Naive thymus-derived CD8-positive, alpha-beta T cell (primary cell): ENCODE results near the gene NDUFA5. TPM values are rescaled to one million over a fixed set of nuclear protein-coding genes. Genes with fewer than 3 reads are reported as not detected.
"Not testable (repeated sequence)": the region's sequence is repeated elsewhere in the genome, so short reads cannot be mapped to it uniquely, and the experiment has no call there.

Experiments used
- ATAC-seq, 2 donors: fragments of 150-1000 bp; cut with Tn5 transposase in 1 of 2; sonication (Bioruptor Pico), chemical (Tn5 transposase) in 1 of 2; 1 replicate in 1 of 2; 2 replicates in 1 of 2; pipeline ENCODE4 v1.10.0; 2021; ENCODE audit warnings: mild to moderate bottlenecking in 2 of 2, moderate library complexity in 2 of 2
- POLR2A ChIA-PET: fragments of 350-600 bp; sonication (Branson Sonifier 250); formaldehyde crosslinking; loops from one replicate; lab custom pipeline; 2021; ENCODE audit warnings: antibody characterized with exemption; lab: Charles Lee
- DNase-seq, 10 donors: peaks; one replicate each; pipeline versions ENCODE4 v3.0.0 to v3.0.0-alpha.2; 2020 to 2022
- H3K27ac Mint-ChIP-seq, 10 donors: one replicate each; pipeline ENCODE4 v1.8.0; 2020 to 2022; ENCODE audit warnings: mild to moderate bottlenecking in 10 of 10, mixed read lengths in 10 of 10, moderate library complexity in 4 of 10, inconsistent platforms in 1 of 10
- H3K27me3 Mint-ChIP-seq, 5 donors: one replicate each; pipeline ENCODE4 v1.8.0; 2021 to 2022; ENCODE audit warnings: mixed read lengths in 5 of 5
- H3K36me3 Mint-ChIP-seq, 3 donors: one replicate each; pipeline ENCODE4 v1.8.0; 2020 to 2022; ENCODE audit warnings: mixed read lengths in 3 of 3, mild to moderate bottlenecking in 2 of 3, inconsistent platforms in 1 of 3
- H3K4me1 Mint-ChIP-seq, 4 donors: one replicate each; pipeline ENCODE4 v1.8.0; 2021 to 2022; ENCODE audit warnings: mixed read lengths in 4 of 4
- H3K4me3 Mint-ChIP-seq, 10 donors: one replicate each; pipeline ENCODE4 v1.8.0; 2020 to 2022; ENCODE audit warnings: mild to moderate bottlenecking in 10 of 10, mixed read lengths in 10 of 10, moderate library complexity in 6 of 10, inconsistent platforms in 1 of 10
- H3K9me3 Mint-ChIP-seq, 9 donors: one replicate each; pipeline ENCODE4 v1.8.0; 2020 to 2022; ENCODE audit warnings: mixed read lengths in 9 of 9, mild to moderate bottlenecking in 3 of 9, inconsistent platforms in 1 of 9, moderate library complexity in 1 of 9
- polyA plus RNA-seq, 3 donors: library from polyadenylated mRNA; unstranded; fragments of 300-500 nt; fragmentation: Illumina TruSeq; gene quantifications; one replicate each; pipeline ENCODE4 v1.2.3, GENCODE V29; 2021
- total RNA-seq, 8 experiments: library from RNA in 2 of 8; stranded (reverse) in 2 of 8; gene quantifications; one replicate each; pipeline ENCODE4 v1.2.3 and lab custom pipeline; 2021 to 2026

NDUFA5 gene
- total and polyA plus RNA-seq, 5 experiments from 2014 or later, result 65.0 to 92.8 (median 72.6) TPM

- H3K36me3 Mint-ChIP-seq, H3K27ac Mint-ChIP-seq, H3K9me3 Mint-ChIP-seq: not testable (repeated sequence)
- H3K4me3 Mint-ChIP-seq, result peak overlapping the region; percentile 16 to 94 (median 42)
- H3K4me1 Mint-ChIP-seq, result peaks cover 10 to 34% (median 24%) of the 10 kb centered on the region in 4 donors
- ATAC-seq (peak; percentile 9 to 18), DNase-seq (peak in 8 of 10 donors; percentile 6 to 70 (median 44))
- peaks cover 7 to 21% (median 9%) of the 10 kb centered on the region in 5 donors for H3K27me3 Mint-ChIP-seq
- POLR2A ChIA-PET, result interaction anchor here (0.9 to 3.0 kb wide), 2 partner anchors 24 to 216 kb away, joined by 5 to 37 read pairs; partner anchors contain the start of genes NDUFA5 and WASL
Observed at GRCh38 chr7:123532788-123533552, 24.6 kb downstream of the NDUFA5 start.

DNA sequence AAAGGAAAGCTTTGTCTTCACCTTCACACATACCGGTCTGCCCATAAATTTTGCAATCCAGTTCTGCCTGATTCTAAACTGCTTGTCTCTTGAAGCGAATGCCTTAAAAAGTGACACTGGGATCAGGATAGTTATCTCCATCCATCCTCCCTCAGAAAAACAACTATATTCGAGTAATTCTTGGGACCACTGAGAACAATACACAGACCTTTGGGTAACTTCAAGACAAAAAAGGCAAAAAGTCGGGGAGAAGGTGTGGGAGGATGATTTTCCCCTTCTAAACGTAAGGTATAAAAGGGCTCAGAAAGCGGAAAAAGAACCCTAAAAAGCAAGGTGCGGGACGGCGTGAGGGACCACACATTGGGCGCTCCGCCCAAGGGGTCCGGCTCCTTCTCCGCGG lies 25.3 kb downstream of the NDUFA5 start:
- H3K27ac Mint-ChIP-seq, H3K9me3 Mint-ChIP-seq, ATAC-seq, DNase-seq, H3K36me3 Mint-ChIP-seq, POLR2A ChIA-PET: not testable (repeated sequence)
- peaks cover 7 to 21% (median 9%) of the 10 kb centered on the region in 5 donors for H3K27me3 Mint-ChIP-seq
- peaks cover 10 to 34% (median 24%) of the 10 kb centered on the region in 4 donors for H3K4me1 Mint-ChIP-seq
- H3K4me3 Mint-ChIP-seq, result peak overlapping the region in 9 of 10 donors; percentile 26 to 72 (median 56)

DNA sequence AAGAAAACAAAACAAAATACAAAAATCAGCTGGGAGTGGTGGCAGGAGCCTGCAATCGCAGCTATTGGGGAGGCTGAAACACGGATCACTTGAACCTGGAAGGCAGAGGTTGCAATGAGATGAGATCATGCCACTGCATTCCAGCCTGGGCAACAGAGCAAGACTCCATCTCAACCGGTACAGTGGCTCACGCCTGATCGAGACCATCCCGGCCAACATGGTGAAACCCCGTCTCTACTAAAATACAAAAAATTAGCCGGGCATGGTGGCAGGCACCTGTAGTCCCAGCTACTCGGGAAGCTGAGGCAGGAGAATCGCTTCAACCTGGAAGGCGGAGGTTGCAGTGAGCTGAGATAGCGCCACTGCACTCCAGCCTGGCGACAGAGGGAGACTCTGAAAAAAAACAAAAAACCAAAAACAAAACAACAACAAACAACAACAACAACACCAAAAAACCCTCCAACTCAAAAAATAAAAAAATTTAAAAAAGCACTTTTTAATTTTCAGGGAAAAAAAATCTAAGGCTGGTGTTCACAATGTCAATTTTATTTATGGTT lies 27.5 kb downstream of the NDUFA5 start:
- H3K27ac Mint-ChIP-seq, POLR2A ChIA-PET, ATAC-seq, H3K4me3 Mint-ChIP-seq, H3K36me3 Mint-ChIP-seq, DNase-seq, H3K9me3 Mint-ChIP-seq: not testable (repeated sequence)
- Mint-ChIP-seq H3K4me1 (peaks cover 10 to 28% (median 19%) of the 10 kb centered on the region in 4 donors), H3K27me3 (peaks cover 8 to 21% (median 11%) of the 10 kb centered on the region in 5 donors)

DNA sequence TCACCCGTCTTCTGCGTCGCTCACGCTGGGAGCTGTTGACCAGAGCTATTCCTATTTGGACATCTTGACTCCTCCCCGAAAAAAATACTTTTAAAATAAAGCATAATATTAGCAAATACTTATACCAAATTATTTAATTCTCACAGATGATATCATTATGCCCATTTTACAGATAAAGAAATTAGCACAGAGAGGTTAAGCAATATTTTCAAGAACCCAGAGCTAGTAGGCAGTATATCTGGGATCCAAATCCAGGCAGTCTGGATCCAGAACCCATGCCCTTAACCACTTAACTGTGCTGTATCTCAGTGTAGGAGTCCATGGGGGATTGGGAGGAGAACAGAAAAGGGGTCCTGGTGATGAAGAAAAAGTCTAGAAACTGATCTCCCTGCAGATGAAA lies 29.4 kb downstream of the NDUFA5 start:
- POLR2A ChIA-PET, result no interaction called here
- ATAC-seq (no peak), DNase-seq (no peak)
- peaks cover 0 to 5% (median 0%) of the 10 kb centered on the region in 9 donors for H3K9me3 Mint-ChIP-seq
- no peak overlapping the region for H3K27ac Mint-ChIP-seq
- H3K27me3 Mint-ChIP-seq, result peaks cover 8 to 18% (median 13%) of the 10 kb centered on the region in 5 donors
- no peak overlapping the region for H3K4me3 Mint-ChIP-seq
- H3K36me3 Mint-ChIP-seq, result peaks cover 0 to 3% (median 0%) of the 10 kb centered on the region in 3 donors
- H3K4me1 Mint-ChIP-seq, result peaks cover 3 to 9% (median 6%) of the 10 kb centered on the region in 4 donors

DNA sequence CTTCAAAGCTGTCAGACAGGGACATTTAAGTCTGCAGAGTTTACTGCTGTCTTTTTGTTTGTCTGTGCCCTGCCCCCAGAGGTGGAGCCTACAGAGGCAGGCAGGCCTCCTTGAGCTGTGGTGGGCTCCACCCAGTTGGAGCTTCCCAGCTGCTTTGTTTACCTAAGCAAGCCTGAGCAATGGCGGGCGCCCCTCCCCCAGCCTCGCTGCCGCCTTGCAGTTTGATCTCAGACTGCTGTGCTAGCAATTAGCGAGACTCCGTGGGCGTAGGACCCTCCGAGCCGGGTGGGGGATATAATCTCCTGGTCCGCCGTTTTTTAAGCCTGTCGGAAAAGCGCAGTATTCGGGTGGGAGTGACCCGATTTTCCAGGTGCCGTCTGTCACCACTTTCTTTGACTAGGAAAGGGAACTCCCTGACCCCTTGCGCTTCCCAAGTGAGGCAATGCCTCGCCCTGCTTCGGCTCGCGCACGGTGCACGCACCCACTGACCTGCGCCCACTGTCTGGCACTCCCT lies 29.8 kb downstream of the NDUFA5 start:
- H3K4me1 Mint-ChIP-seq, ATAC-seq, H3K4me3 Mint-ChIP-seq, POLR2A ChIA-PET, H3K36me3 Mint-ChIP-seq, H3K27ac Mint-ChIP-seq, H3K9me3 Mint-ChIP-seq, DNase-seq: not testable (repeated sequence)
- peaks cover 8 to 16% (median 13%) of the 10 kb centered on the region in 5 donors for H3K27me3 Mint-ChIP-seq

GRCh38 chr7:123526533-123526932 lies 31.1 kb downstream of the NDUFA5 start:
- DNase-seq, H3K4me1 Mint-ChIP-seq, H3K27me3 Mint-ChIP-seq, H3K36me3 Mint-ChIP-seq, H3K4me3 Mint-ChIP-seq, H3K9me3 Mint-ChIP-seq, H3K27ac Mint-ChIP-seq, ATAC-seq, POLR2A ChIA-PET: not testable (repeated sequence)

- Mint-ChIP-seq H3K27ac (no peak overlapping the region), H3K4me3 (no peak overlapping the region), H3K4me1 (no peaks in the 10 kb centered on the region), H3K36me3 (peaks cover 0 to 3% (median 0%) of the 10 kb centered on the region in 3 donors), H3K9me3 (peaks cover 0 to 5% (median 0%) of the 10 kb centered on the region in 9 donors), H3K27me3 (peaks cover 0 to 6% (median 3%) of the 10 kb centered on the region in 5 donors)
- ATAC-seq (no peak), DNase-seq (no peak)
- POLR2A ChIA-PET, result no interaction called here
Observed at GRCh38 chr7:123522066-123522465, 35.6 kb downstream of the NDUFA5 start.

DNA sequence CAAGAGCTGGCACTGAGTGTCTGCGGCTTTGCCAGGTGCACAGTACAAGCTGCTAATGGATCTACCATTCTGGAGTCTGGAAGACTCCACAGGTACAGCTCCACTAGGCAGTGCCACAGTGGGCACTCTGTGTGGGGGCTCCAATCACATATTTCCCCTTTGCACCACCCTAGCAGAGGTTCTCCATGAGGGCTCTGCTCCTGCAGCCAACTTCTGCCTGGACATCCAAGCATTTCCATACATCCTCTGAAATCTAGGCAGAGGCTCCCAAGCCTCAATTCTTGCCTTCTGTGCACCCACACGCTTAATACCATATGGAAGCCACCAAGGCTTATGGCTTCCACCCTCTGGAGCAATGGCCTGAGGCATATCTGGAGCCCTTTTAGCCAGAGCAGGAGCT lies 52.4 kb downstream of the NDUFA5 start:
- no peaks in the 10 kb centered on the region for H3K4me1 Mint-ChIP-seq
- H3K27me3 Mint-ChIP-seq, result peaks cover 4 to 31% (median 15%) of the 10 kb centered on the region in 5 donors
- POLR2A ChIA-PET, result no interaction called here
- H3K9me3 Mint-ChIP-seq, result peaks cover 0 to 27% (median 6%) of the 10 kb centered on the region in 9 donors
- no peak overlapping the region for H3K27ac Mint-ChIP-seq
- H3K36me3 Mint-ChIP-seq, result peaks cover 0 to 13% (median 4%) of the 10 kb centered on the region in 3 donors
- H3K4me3 Mint-ChIP-seq, result no peak overlapping the region
- no peak for ATAC-seq
- DNase-seq, result no peak

DNA sequence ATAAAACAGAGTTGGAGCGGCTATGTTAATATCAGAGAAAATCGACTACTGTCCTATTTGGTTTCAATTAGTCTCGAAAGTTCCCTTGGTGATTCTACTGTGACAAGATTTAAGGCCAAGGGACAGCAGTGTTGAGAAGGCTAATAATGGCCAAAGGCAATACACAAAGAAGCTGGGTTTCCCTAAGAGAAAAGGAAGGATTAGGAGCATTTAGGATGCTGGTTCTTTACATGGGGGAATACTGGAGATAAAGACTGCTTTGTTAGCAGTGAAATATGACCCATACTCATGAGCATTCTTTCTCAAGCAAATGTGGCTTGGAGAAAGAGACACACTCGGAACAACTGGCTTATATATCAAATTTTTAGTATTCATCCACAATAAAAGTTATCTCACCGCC lies 55.4 kb downstream of the NDUFA5 start:
- Mint-ChIP-seq H3K4me3 (no peak overlapping the region), H3K4me1 (no peaks in the 10 kb centered on the region), H3K27ac (no peak overlapping the region), H3K36me3 (peaks cover 0 to 13% (median 4%) of the 10 kb centered on the region in 3 donors), H3K27me3 (peaks cover 12 to 50% (median 23%) of the 10 kb centered on the region in 5 donors), H3K9me3 (peaks cover 0 to 27% (median 6%) of the 10 kb centered on the region in 9 donors)
- POLR2A ChIA-PET, result no interaction called here
- DNase-seq (no peak), ATAC-seq (no peak)

GRCh38 chr7:123500878-123501489 lies 56.6 kb downstream of the NDUFA5 start:
- no peak for ATAC-seq
- H3K27me3 Mint-ChIP-seq, result peaks cover 18 to 61% (median 28%) of the 10 kb centered on the region in 5 donors
- H3K27ac Mint-ChIP-seq, result peak overlapping the region in 1 of 10 donors; percentile 73
- POLR2A ChIA-PET, result no interaction called here
- H3K36me3 Mint-ChIP-seq, result peaks cover 0 to 10% (median 4%) of the 10 kb centered on the region in 3 donors
- H3K4me1 Mint-ChIP-seq, result no peaks in the 10 kb centered on the region
- H3K4me3 Mint-ChIP-seq, result no peak overlapping the region
- peaks cover 0 to 18% (median 3%) of the 10 kb centered on the region in 9 donors for H3K9me3 Mint-ChIP-seq
- DNase-seq, result no peak

GRCh38 chr7:123499211-123499970 lies 58.2 kb downstream of the NDUFA5 start:
- DNase-seq (no peak), ATAC-seq (no peak)
- H3K27me3 Mint-ChIP-seq, result peaks cover 18 to 61% (median 28%) of the 10 kb centered on the region in 5 donors
- H3K9me3 Mint-ChIP-seq, result peaks cover 0 to 5% (median 0%) of the 10 kb centered on the region in 9 donors
- peak overlapping the region in 1 of 10 donors; percentile 32 for H3K27ac Mint-ChIP-seq
- no peak overlapping the region for H3K4me3 Mint-ChIP-seq
- no peaks in the 10 kb centered on the region for H3K4me1 Mint-ChIP-seq
- no peaks in the 10 kb centered on the region for H3K36me3 Mint-ChIP-seq
- POLR2A ChIA-PET, result no interaction called here

- no peak for DNase-seq
- Mint-ChIP-seq H3K4me3 (no peak overlapping the region), H3K4me1 (no peaks in the 10 kb centered on the region), H3K27ac (no peak overlapping the region), H3K27me3 (peaks cover 18 to 61% (median 29%) of the 10 kb centered on the region in 5 donors), H3K9me3 (no peaks in the 10 kb centered on the region), H3K36me3 (no peaks in the 10 kb centered on the region)
- no peak for ATAC-seq
- POLR2A ChIA-PET, result no interaction called here
Observed at GRCh38 chr7:123498601-123499000, 59.0 kb downstream of the NDUFA5 start.
